Suprapubic skin (tissue), 4 donors: ENCODE results near the gene TOMM6. TPM values are rescaled to one million over a fixed set of nuclear protein-coding genes. Genes with fewer than 3 reads are reported as not detected.

ENCODE experiments used
- DNase-seq, 2 donors: peaks; one replicate each; pipeline ENCODE4 v3.0.0-alpha.2; 2019; ENCODE audit warnings: low spot score in 2 of 2
- H3K27ac ChIP-seq: fragments of 200-600 bp; sonication (generic); one replicate; pipeline ENCODE4 v1.5.1; 2019
- H3K27me3 ChIP-seq: fragments of 200-600 bp; sonication (generic); one replicate; pipeline ENCODE4 v1.5.1; 2019
- H3K36me3 ChIP-seq: fragments of 200-600 bp; sonication (generic); one replicate; pipeline ENCODE4 v1.5.1; 2019
- H3K4me1 ChIP-seq: fragments of 200-600 bp; sonication (generic); one replicate; pipeline ENCODE4 v1.5.1; 2019
- H3K4me3 ChIP-seq: fragments of 200-600 bp; sonication (generic); one replicate; pipeline ENCODE4 v1.5.1; 2019; ENCODE audit warnings: mild to moderate bottlenecking
- H3K9me3 ChIP-seq: fragments of 200-600 bp; sonication (generic); one replicate; pipeline ENCODE4 v1.5.1; 2019
- CTCF ChIP-seq, 2 donors: fragments of 200-600 bp in 1 of 2; fragments of 450-650 bp in 1 of 2; sonication (generic) in 1 of 2; IDR thresholded peaks; one replicate each; pipeline ENCODE4 v1.5.1; 2016 to 2019; ENCODE audit warnings: antibody characterized with exemption in 2 of 2, mild to moderate bottlenecking in 1 of 2, moderate library complexity in 1 of 2
- EP300 ChIP-seq: sonication (generic); formaldehyde crosslinking; IDR thresholded peaks from one replicate; pipeline ENCODE4 v1.6.1; 2017; ENCODE audit warnings: antibody characterized with exemption
- POLR2A ChIP-seq, 2 donors: fragments of 450-650 bp; IDR thresholded peaks; one replicate each; pipeline ENCODE4 v1.6.1; 2017; ENCODE audit warnings: antibody characterized with exemption in 2 of 2, mild to moderate bottlenecking in 2 of 2, moderate library complexity in 2 of 2
- POLR2AphosphoS5 ChIP-seq, 3 donors: sonication (generic); formaldehyde crosslinking; IDR thresholded peaks; one replicate each; pipeline ENCODE4 v1.6.1; 2017; ENCODE audit warnings: antibody characterized with exemption in 3 of 3
- WGBS: methylation state at CpG from one replicate; pipeline ENCODE4 v1.1.5; 2018; 5-methylcytosine and 5-hydroxymethylcytosine counted together
- total RNA-seq, 4 donors: library from RNA; depleted of rRNA; stranded (reverse); fragments of >200 nt; gene quantifications; one replicate each; pipeline ENCODE4 v1.1.0, GENCODE V29; 2016

The TOMM6 gene
- total RNA-seq, 4 donors from 2014 or later, result 50.2 to 165 (median 136) TPM

- WGBS, result 81% methylated on average over 4 of the region's 4 CpGs
- no peaks in the 10 kb centered on the region for H3K9me3 ChIP-seq
Measured at GRCh38 chr6:41791984-41792383, 4.5 kb downstream of the TOMM6 start.

DNA sequence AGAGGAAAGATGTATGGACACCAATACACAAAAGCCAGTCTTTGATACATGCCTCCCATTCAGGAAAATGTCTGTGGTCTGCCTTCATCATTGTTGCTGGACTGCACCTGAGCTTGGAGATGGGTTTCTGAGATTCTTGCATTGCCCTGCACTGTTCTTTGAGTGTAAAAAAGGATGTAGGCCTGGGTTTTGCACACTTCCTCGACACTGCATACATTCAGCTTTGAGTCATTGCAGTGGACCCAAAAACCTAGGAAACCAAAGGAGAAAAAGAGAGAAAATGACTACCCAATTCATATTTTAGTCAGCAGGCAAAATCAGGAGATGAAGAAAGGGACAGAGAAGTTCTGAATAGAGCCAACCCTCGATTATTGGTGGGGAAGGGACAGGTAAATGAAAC is 9.0 kb downstream of the TOMM6 start:
- Histone ChIP-seq H3K27ac (no peak overlapping the region), H3K4me3 (no peak overlapping the region), H3K27me3 (no peaks in the 10 kb centered on the region), H3K9me3 (no peaks in the 10 kb centered on the region), H3K36me3 (peaks cover 46% of the 10 kb centered on the region), H3K4me1 (no peaks in the 10 kb centered on the region)
- DNase-seq, result no peak
- TF ChIP-seq POLR2A (IDR thresholded peaks at IDR 0.05) (no peak), POLR2AphosphoS5 (IDR thresholded peaks at IDR 0.05) (no peak)
- WGBS, result 83% methylated on average over 2 of the region's 2 CpGs

More at GRCh38 chr6:41791984-41792383, 4.5 kb downstream of the TOMM6 start:
- Histone ChIP-seq H3K4me3 (no peak overlapping the region), H3K36me3 (peaks cover 60% of the 10 kb centered on the region), H3K27ac (no peak overlapping the region), H3K4me1 (peaks cover 8% of the 10 kb centered on the region), H3K27me3 (no peaks in the 10 kb centered on the region)
- no peak for DNase-seq
- TF ChIP-seq POLR2AphosphoS5 (IDR thresholded peaks at IDR 0.05), result no peak
- no peak for TF ChIP-seq CTCF (IDR thresholded peaks at IDR 0.05)
- TF ChIP-seq EP300, result no peak
- no peak for TF ChIP-seq POLR2A (IDR thresholded peaks at IDR 0.05)

GRCh38 chr6:41798901-41799558 is 11.5 kb downstream of the TOMM6 start:
- 95% methylated on average over 7 of the region's 7 CpGs for WGBS
- Histone ChIP-seq H3K27ac (no peak overlapping the region), H3K36me3 (peaks cover 28% of the 10 kb centered on the region), H3K4me1 (no peaks in the 10 kb centered on the region), H3K9me3 (no peaks in the 10 kb centered on the region), H3K27me3 (no peaks in the 10 kb centered on the region), H3K4me3 (no peak overlapping the region)
- DNase-seq, result no peak
- TF ChIP-seq POLR2A (IDR thresholded peaks at IDR 0.05) (no peak), CTCF (IDR thresholded peaks at IDR 0.05) (no peak), EP300 (no peak), POLR2AphosphoS5 (IDR thresholded peaks at IDR 0.05) (no peak)

GRCh38 chr6:41799559-41799911 is 12.0 kb downstream of the TOMM6 start:
- Histone ChIP-seq H3K27ac (no peak overlapping the region), H3K4me1 (no peaks in the 10 kb centered on the region), H3K36me3 (peaks cover 28% of the 10 kb centered on the region), H3K9me3 (no peaks in the 10 kb centered on the region), H3K27me3 (no peaks in the 10 kb centered on the region), H3K4me3 (no peak overlapping the region)
- WGBS, result 95% methylated on average over 2 of the region's 2 CpGs
- TF ChIP-seq CTCF (IDR thresholded peaks at IDR 0.05) (no peak), POLR2AphosphoS5 (IDR thresholded peaks at IDR 0.05) (no peak), EP300 (no peak), POLR2A (IDR thresholded peaks at IDR 0.05) (no peak)
- no peak for DNase-seq

- Histone ChIP-seq H3K36me3 (peaks cover 27% of the 10 kb centered on the region), H3K27me3 (no peaks in the 10 kb centered on the region), H3K4me1 (no peaks in the 10 kb centered on the region), H3K4me3 (no peak overlapping the region), H3K27ac (no peak overlapping the region), H3K9me3 (no peaks in the 10 kb centered on the region)
- 85% methylated on average over 2 of the region's 2 CpGs for WGBS
- DNase-seq, result no peak
- TF ChIP-seq POLR2A (IDR thresholded peaks at IDR 0.05) (no peak), EP300 (no peak), POLR2AphosphoS5 (IDR thresholded peaks at IDR 0.05) (no peak), CTCF (IDR thresholded peaks at IDR 0.05) (no peak)
Measured at GRCh38 chr6:41801380-41801779, 13.9 kb downstream of the TOMM6 start.
